NCI-H1694 treated with DMSO at 0.1 percent for 48 hours (cell line): ENCODE data around the gene TGFB1I1.

Experiments
- DNase-seq: peaks from one replicate; lab custom pipeline; 2025; lab: John Stamatoyannopoulos, UW

Gene TGFB1I1

GRCh38 chr16:31452631-31453106, 19.3 kb upstream of the TGFB1I1 start:
- DNase-seq: no peak

GRCh38 chr16:31453255-31454204, 18.4 kb upstream of the TGFB1I1 start:
- no peak for DNase-seq

GRCh38 chr16:31455601-31456314, 16.2 kb upstream of the TGFB1I1 start:
- DNase-seq: no peak

- DNase-seq: no peak
Observed at GRCh38 chr16:31456988-31457360, 15.0 kb upstream of the TGFB1I1 start.

- DNase-seq: no peak
Observed at GRCh38 chr16:31458073-31458843, 13.7 kb upstream of the TGFB1I1 start.

GRCh38 chr16:31458844-31459686, 12.9 kb upstream of the TGFB1I1 start, which contains the start of gene ARMC5:
Gene ARMC5 (plus strand): TSS chr16:31459501. CDS start chr16:31459525, 24 bp downstream.
- peak; percentile 85 for DNase-seq

GRCh38 chr16:31459687-31460581, 12.0 kb upstream of the TGFB1I1 start:
- peak; percentile 96 for DNase-seq

- peak; percentile 66 for DNase-seq
Observed at GRCh38 chr16:31460582-31461002, 11.4 kb upstream of the TGFB1I1 start.

GRCh38 chr16:31461201-31461920, 10.6 kb upstream of the TGFB1I1 start:
- DNase-seq: no peak

GRCh38 chr16:31461921-31462804, 9.8 kb upstream of the TGFB1I1 start:
- DNase-seq: no peak

GRCh38 chr16:31464348-31464769, 7.6 kb upstream of the TGFB1I1 start:
- DNase-seq: no peak

GRCh38 chr16:31464781-31465260, 7.1 kb upstream of the TGFB1I1 start:
- no peak for DNase-seq

GRCh38 chr16:31465788-31466370, 6.1 kb upstream of the TGFB1I1 start:
- DNase-seq: no peak

GRCh38 chr16:31466381-31466841, 5.5 kb upstream of the TGFB1I1 start:
- no peak for DNase-seq

- no peak for DNase-seq
Observed at GRCh38 chr16:31467151-31467773, 4.7 kb upstream of the TGFB1I1 start.

- DNase-seq: no peak
Observed at GRCh38 chr16:31467858-31468257, 4.1 kb upstream of the TGFB1I1 start.

- DNase-seq: no peak
Observed at GRCh38 chr16:31470615-31471014, 1.3 kb upstream of the TGFB1I1 start.
